GM10248 (cell line): ENCODE data around the gene BBS4.

Experiments used
- CTCF ChIA-PET: fragments of 300-600 bp; sonication (Branson Sonifier 250); formaldehyde crosslinking; extraction: SDS; loops from one replicate; lab custom pipeline; 2021; ENCODE audit warnings: antibody characterized with exemption; lab: Yijun Ruan, JAX
- POLR2A ChIA-PET: fragments of 350-650 bp; sonication (Branson Sonifier 250); formaldehyde crosslinking; extraction: SDS; loops from one replicate; lab custom pipeline; 2020; ENCODE audit warnings: antibody characterized with exemption; lab: Yijun Ruan, JAX
- DNase-seq: peaks from one replicate; pipeline ENCODE4 v3.0.0; 2012; ENCODE audit errors: extremely low spot score
- CTCF ChIP-seq: IDR thresholded peaks from 2 replicates; pipeline ENCODE4 v1.5.1; 2012; ENCODE audit warnings: mild to moderate bottlenecking, low read depth; ENCODE audit errors: extremely low read depth, missing control alignments, control extremely low read depth

Gene BBS4

GRCh38 chr15:72732516-72732915 is 46.5 kb downstream of the BBS4 start:
- CTCF ChIA-PET: interaction anchor here (6.9 kb wide), 1 partner anchor 10 kb away, joined by 74 read pairs; no protein-coding TSS in a partner anchor

GRCh38 chr15:72733941-72734738 is 48.1 kb downstream of the BBS4 start:
- DNase-seq: no peak
- TF ChIP-seq CTCF: no peak
- CTCF ChIA-PET: interaction anchor here (0.9 to 6.9 kb wide), 7 partner anchors 9 to 135 kb away, joined by 3 to 74 read pairs (median 3); no protein-coding TSS in a partner anchor
- POLR2A ChIA-PET: interaction anchor here (0.6 kb wide), 1 partner anchor 48 kb away, joined by 8 read pairs; no protein-coding TSS in a partner anchor

More at GRCh38 chr15:72732516-72732915, 46.5 kb downstream of the BBS4 start:
- TF ChIP-seq CTCF: no peak
- POLR2A ChIA-PET: no interaction called here
- no peak for DNase-seq

GRCh38 chr15:72735111-72735510 is 49.1 kb downstream of the BBS4 start:
- no peak for TF ChIP-seq CTCF
- ChIA-PET CTCF (interaction anchor here (0.8 to 6.9 kb wide), 5 partner anchors 8 to 136 kb away, joined by 3 to 74 read pairs (median 4); no protein-coding TSS in a partner anchor), POLR2A (no interaction called here)
- no peak for DNase-seq

GRCh38 chr15:72737061-72737460 is 51.1 kb downstream of the BBS4 start:
- CTCF ChIA-PET: interaction anchor here (1.4 to 6.9 kb wide), 3 partner anchors 12 to 43 kb away, joined by 3 to 74 read pairs (median 5); no protein-coding TSS in a partner anchor

GRCh38 chr15:72737723-72738122 is 51.7 kb downstream of the BBS4 start:
- ChIA-PET POLR2A (no interaction called here), CTCF (interaction anchor here (4.0 kb wide), 1 partner anchor 16 kb away, joined by 28 read pairs; no protein-coding TSS in a partner anchor)
- TF ChIP-seq CTCF: no peak
- no peak for DNase-seq

More at GRCh38 chr15:72737061-72737460, 51.1 kb downstream of the BBS4 start:
- no peak for TF ChIP-seq CTCF
- no peak for DNase-seq
- POLR2A ChIA-PET: no interaction called here

GRCh38 chr15:72740219-72740618 is 54.2 kb downstream of the BBS4 start:
- no peak for TF ChIP-seq CTCF
- POLR2A ChIA-PET: no interaction called here
- CTCF ChIA-PET: interaction anchor here (1.2 to 4.0 kb wide), 2 partner anchors 13 to 18 kb away, joined by 3 to 28 read pairs; no protein-coding TSS in a partner anchor
- DNase-seq: peak; percentile 60
